GM21381 (cell line): ENCODE data around the gene P2RY12.
"Not testable (repeated sequence)": the region's sequence is repeated elsewhere in the genome, so short reads cannot be mapped to it uniquely, and the experiment has no call there.

Source experiments
- ATAC-seq: cut with Tn5 transposase; IDR thresholded peaks from one replicate; pipeline ENCODE4 v1.9.1; 2021; ENCODE audit warnings: mild to moderate bottlenecking, moderate library complexity; ENCODE audit not compliant: unreplicated experiment

Gene P2RY12

DNA sequence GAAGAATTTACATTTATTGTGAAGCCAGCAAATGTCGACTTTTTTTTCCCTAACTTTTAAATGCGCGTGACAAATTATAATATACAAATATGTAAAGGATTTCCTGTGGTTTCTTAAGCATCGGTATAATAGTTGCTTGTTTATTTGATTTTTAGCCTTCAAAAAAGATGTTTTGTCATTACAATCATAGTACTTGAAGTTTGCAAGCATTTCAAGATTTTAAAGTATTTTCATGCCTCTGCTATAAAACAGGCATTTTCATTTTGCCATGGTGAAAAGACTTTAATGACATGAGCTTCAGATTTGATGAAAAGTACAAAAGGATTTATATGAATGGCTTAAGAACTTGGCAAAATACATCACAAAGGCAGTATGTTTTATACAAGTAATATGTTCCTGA is 9.4 kb upstream of the P2RY12 start:
- ATAC-seq, result no peak

DNA sequence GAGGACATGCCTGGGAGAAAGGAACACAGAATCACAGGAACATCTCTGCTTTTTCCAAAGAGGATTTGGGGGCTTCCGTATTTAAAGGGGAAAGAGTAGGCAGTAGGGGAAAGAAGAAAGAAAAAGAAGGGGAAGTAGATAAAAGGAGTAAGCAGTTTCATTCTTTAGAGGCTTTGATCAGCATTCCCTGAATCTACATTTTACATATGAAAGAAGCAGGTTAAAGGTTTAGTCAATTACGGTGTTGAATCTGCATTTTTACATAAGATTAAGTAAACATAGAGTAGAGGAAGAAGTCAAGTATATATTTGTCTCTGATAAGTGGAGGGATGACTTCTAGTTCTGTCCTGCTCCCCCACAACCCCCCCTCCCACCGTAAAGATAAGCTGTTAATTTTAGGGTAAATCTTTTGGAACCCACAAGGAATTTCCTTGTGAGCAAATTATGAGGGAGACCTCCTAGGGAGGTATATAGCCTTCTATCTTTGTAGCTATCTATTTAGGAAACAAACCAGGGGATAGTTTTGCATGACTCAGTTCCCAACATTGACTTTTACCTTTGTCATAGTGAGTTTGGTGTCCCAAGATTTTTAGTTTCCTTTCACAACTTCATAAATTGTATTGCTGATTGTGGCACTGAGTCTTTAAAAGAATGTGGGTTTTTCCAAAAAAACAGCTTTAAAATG is 8.7 kb upstream of the P2RY12 start:
- ATAC-seq, result no peak

DNA sequence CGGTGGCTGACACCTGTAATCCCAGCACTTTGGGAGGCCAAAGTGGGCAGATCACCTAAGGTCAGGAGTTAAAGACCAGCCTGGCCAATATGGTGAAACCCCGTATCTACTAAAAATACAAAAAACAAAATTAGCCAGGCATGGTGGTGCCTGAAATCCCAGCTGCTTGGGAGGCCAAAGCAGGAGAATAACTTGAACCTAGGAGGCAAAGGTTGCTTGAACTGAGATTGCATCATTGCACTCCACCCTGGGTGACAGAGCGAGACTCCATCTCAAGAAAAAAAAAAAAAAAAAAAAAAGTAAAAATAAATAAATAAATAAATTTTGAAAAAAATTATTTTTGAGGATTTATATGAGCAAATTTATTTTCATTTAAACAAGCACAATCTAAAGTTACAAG is 7.6 kb upstream of the P2RY12 start:
- ATAC-seq, result not testable (repeated sequence)

DNA sequence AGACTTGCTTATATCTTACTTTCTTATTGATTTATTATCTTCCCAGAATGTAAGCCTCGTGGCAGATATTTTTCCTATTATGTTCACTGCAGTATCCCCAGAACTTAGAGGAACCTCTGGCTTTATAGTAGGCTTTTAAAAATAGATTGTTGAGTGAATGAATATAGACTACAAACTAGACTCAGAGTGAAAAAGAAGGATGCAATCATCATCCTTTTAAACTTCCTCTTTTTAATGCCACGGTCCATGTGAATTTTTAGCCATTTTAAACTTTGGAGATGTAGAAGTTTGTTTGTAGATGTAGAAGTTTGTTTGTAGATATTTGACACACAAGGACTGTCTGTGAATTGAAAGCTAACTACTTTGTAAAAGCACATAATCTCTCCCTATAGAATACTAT is 7.2 kb upstream of the P2RY12 start:
- no peak for ATAC-seq

DNA sequence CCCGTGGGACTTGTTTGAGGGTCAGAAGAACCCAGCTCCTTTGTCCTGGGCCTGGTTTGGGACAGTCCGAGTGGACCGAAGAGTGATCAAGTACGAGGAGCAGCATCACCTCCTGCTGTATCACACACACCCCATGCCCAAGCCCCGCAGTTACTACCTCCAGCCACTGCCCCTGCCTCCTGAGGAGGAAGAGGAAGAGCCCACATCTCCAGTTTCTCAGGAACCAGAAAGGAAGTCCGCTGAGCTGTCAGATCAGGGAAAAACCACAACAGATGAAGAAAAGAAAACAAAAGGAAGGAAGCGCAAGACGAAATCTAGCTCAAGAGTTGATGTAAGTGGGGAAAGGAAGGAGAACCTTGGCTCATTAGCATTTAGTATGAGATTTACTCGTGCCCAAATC is 3.3 kb upstream of the P2RY12 start:
- no peak for ATAC-seq

DNA sequence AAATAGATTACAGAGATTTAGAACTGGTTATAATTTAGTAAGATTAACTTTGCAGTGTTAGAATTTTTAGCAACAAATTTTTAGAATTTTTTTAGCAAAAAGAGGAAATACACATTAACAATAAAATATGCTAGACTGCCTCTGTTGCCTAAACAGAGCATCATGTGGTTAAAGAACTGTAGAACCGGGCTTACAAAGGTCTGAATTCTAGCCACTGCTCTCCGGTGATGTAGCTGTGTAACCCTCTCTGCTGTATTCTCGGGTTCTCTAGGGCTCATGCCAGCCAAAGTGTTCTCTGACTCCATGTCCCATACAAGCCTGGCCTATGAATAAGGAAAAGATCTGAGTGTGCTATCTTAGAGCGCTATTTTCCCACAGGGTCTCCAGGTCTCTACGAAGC is 2.9 kb upstream of the P2RY12 start:
- no peak for ATAC-seq

DNA sequence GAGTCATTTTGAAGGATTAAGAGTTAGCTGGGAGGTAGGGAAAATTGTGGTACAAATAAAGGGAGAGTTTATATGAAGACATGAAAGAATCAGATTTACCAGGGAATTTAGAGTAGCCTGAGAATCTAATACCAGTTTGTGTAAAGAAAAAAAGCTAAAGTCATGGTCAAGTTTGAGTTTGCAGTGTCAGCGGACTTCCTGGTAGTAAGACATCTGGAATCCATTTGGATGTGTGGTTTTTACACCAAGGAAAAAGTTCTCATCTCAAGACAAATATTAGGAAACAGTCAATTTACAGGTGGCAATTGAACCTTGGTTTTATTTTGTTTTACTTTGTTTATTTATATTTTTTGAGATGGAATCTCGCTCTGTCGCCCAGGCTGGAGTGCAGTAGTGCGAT is 1.5 kb upstream of the P2RY12 start:
- ATAC-seq, result no peak

DNA sequence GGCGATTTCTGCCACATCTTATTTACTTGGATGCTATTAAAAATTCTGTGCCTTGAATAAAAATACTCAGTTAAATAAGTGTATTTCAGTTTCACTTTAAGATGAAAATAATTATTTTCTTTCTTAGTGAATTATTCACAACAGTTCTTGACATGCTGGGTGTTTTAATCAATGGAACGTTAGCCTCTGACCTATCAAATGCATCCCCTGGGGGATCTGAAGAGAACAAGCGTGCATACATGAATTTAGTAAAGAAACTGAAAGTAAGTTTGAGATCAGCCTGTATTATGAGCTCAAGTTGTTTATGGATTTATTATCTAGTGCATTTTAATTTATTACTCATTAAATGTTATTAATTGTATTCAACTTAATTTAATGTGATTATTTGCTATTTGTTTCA is 597 bp downstream of the P2RY12 start:
- ATAC-seq, result peak; percentile 58

DNA sequence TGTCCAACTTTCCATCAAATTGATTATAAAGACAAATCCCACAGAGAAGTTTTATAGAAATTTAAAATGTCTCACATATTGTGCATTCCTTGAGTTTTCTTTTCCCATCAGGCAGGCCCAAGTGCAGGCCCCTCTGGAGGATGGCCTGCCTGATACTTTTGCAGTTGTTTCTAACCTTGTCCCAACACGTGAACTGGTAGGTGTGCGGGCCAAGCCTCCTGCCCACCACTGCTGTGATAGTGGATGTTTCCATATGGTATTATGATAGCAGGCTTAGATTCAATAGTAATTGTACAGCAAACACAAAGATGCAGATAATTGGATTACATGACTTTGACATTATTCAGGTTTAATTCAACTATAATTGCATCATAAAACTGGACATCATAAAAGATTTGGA is 1.4 kb downstream of the P2RY12 start:
- no peak for ATAC-seq

DNA sequence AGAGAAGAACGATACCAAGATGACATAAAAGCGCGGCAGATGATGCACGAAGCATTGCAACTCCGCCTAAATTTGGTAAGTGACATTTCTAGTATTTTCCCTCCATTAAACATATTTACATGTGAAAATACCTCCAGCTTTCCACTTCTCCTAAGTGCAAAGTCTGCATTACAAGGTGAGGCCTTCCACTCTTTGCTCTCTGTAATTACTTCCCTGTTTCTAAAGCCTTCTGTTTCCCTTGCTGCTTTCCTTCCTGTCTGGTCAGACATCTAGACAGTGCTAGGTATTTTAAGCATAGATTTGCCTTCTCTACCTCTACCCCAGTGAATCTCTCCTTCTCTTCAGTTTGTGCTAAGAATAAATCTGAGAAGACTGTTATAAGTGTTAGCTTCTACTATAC is 1.9 kb downstream of the P2RY12 start:
- peak; percentile 47 for ATAC-seq

DNA sequence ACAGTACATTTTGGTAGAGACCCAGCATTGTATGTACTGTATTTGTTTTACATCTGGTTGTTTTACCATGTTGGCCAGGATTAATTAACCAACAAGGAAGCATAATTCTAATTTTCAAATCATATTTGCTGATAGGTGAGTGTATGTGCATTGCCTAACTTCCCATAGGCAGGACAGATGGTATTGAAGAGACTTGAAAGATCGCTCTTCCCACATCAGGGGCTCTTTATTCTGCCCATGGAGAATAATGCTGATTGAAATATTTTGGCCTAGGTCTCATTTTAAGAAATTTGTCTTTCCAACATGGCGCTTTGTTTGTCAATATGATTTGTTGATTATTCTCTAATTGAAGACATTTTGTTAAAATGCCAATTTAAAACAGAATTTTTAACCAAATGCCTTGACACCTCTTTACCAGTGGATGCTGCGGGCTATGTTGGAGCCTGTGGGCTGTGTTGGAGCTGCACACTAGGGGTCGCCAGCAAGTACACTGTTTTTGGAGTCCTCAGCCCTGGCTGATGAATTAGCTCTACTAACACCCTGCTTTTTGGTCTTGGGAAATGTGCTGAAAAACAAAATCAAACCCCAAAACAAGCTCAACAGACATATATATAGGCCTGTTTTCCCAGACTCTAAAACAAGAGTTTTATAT is 5.3 kb downstream of the P2RY12 start:
- no peak for ATAC-seq

DNA sequence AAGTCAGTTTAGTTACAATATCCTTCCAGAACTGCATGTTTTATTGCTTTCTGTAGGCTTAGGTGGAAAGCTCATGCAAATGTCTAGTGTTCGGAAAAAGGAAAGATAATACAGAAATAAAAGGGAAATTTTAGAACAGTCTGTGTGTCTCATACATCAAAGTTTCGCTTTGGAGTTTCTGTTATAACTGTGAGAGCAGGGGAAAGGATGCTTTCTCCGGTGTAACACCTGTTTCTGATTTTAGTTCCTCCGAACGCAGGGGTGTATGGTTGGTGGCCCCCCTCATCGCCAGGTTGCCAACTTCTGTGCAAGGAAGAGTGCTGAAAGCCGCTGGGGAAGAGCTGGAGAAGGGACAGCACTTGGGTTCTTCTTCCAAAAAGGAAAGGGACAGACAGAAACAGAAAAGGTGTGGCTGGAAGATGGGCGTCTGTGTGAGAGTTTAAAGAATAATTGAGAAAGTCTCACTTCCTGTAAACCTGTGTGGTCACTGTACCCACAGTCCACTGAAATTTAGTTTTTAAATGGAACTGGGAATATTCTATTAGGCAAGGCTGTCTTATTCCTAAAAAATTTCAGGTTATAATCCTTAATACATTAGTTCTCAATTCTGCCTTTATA is 6.7 kb downstream of the P2RY12 start:
- ATAC-seq, result no peak

DNA sequence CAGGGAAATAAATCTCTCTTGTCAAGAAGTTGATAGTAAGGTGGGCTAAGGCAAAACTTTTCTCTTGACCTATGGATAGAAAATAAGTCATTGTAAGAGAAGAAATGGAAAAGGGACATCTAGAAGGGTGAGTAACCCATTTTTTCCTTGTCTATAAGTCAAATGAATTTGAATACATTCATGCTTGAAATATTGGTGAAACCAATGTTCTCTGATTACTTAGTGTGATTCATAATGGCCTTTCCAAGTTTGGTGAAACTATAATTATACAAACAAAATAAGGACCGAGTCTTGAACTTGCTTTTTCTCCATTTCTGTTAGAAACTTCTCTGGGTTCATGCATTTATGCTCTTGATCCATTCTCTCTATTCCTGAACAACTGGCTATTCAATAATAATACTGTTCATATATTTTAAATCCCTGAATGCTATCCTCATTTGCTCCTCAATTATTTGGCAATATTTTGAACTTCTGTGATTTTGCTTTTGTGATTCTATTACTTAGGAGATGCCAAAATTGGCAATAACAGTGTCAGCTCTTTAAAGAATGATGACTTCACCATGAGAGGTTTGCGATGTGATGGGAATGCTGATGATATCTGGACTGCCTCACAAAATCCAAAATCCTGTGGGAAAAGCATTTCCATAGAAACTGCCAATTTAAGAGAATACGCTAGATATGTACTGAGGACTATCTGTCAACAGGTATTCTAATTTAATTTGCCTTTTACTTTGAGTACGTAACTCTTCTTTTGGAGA is 12.3 kb downstream of the P2RY12 start:
- ATAC-seq, result no peak

DNA sequence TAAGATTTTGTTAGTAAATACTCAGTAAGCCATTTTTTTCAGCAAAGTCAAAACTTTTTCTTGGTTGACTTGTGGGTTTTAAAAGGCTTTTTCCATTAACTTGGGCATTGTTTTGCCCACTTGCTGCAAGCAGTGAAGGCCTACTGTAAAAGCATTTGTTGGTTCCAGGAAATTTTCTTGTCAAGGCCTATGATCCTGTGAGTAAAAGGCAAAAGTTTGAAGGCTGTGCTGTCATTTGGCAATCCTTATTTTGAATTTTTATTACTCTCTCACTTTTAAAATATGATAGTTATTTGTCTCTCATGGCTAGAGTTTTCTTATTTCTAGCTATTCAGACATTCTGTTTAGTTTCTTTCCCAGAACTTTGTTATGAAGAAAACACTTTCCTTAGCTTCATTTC is 13.0 kb downstream of the P2RY12 start:
- ATAC-seq, result no peak

DNA sequence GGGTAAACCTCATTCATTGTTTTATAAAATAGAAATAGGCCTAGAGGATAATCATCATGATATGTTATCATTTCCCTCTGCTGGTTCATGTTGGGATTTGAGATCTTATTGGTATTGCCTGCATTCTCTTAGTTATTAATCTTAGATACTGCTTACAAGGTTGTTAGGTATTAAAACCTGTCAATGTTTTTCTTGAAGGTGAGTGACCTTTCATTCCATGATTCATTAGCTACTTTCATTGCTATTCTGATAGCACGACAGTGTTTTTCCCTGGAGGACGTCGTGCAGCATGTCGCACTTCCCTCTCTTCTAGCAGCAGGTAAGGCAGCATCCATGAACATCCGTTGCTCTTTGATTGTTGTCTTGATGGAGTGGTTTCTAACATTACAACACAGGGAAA is 17.1 kb downstream of the P2RY12 start:
- no peak for ATAC-seq

DNA sequence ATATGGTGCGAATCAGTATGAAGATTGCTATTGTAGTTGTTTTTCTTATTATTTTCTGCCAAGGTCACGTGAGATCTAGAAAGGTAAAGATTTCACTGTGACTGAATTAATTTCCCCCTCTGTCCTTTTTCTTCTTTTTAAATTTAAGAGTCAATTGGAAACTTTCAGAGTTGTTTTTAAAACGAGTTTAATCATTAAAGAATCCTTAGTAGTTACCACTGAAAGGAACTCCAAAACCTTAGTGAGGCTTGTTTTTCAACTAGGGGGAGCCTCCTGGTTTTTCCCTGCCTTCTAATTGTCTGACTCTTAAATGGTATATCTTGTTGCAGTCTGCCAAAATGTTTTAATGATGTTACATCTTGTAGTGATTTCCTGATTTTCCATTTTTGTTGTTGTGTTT is 17.6 kb downstream of the P2RY12 start:
- no peak for ATAC-seq

DNA sequence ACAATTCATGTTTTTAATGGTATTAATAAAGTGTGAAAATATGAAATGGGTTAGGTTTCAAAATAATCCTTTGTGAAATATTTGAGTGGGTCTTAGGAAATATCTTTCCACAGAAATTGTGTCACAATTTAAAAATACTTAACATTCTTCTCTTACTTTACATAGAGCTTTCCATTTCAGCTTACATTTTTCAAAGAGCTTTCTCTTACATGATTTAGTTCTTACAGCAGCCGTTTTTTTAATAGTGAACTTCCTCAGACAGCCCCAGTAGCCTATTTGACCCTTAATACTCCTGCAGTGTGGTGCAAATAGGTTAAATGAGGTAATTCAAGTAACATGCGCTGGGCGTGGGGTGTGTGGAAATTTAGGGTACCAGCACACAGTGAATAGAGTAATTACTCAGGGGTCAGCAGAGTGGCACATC is 21.8 kb downstream of the P2RY12 start:
- ATAC-seq, result no peak

DNA sequence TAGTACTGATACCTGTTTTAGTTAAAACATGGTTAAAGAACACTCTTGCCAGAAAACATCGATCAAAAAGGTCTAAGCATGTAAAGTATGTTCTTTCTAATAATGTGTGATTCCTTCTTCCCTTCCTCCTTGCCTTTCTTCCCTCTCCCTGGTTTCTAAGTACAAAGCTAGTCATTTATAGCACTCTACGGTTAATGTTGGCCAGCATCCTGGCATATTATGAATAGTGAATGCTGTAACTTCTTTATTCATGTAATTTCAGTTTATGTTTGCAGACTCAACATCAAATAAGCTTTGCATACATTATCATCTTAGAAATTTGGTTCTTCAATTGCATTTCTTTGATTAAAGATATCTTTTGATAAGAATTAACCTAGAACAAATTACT is 27.1 kb downstream of the P2RY12 start:
- ATAC-seq, result no peak

DNA sequence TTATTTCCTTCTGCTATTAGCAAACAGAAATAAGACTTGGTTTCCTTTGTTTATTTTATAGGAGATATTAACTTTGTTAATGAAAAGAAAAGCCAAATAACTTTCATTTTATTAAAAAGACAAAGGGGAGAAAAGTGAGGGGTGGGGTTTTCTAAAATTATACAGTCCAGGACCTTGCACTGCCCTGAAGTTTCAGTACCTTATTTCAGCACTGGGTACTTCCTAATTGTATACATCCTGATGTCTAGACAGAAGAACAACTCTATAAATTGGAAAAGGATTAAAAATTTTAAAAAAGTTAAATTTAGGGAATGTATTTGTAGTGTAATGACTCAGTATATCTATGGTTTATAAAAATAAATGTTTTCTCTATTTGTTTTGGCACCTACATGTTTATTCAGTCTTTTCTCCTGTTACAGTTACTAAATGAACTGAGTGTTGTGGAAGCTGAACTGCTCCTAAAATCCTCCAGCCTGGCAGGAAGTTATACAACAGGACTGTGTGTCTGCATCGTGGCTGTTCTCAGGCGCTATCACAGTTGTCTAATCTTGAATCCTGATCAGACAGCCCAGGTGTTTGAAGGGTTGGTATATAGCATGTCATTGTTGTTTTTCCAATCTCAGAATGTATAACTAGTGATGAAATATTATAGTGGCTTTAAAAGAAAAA is 27.6 kb downstream of the P2RY12 start:
- no peak for ATAC-seq

DNA sequence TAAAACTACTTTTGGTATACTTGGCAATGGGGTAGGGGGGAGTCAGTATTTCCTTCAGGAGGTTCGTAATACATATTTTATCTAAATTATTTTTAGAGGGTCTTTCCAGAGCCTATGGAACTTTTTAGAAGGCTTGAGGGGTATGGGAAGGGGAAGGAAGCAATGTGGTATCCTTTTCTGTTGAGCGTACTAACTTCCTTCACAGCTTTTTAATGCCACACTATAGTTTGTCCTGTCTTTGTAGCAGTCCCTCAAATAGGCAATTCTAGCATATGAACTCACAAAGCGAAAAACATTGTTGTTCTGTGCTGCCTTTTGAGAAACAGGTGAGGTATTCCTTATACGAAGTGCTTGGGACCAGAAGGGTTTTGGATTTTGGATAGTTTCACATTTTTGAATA is 32.9 kb downstream of the P2RY12 start:
- peak; percentile 23 for ATAC-seq

DNA sequence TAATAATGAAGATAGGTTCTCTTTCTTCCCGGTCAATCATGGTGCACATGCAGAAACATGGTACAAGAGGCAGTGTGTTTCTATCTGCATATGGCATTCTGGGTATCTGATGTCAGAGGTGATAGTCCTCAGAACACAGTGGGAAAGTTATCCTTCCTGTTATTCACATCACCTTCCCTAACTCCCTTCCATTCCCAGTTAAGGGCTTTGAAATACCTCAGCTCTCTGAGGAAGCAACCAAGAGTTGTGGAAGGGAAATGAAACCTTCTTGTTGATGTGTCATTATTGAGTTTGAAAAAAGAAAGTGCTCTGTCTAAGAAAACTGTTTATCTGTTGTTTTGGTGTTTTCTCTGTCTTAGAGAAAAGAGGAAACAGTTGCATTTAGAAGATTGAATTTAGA is 33.3 kb downstream of the P2RY12 start:
- ATAC-seq, result peak; percentile 69
